Testis (tissue), 3 donors: ENCODE results near the gene HLA-E. TPM values are rescaled to one million over a fixed set of nuclear protein-coding genes. Genes with fewer than 3 reads are reported as not detected.
A peak's percentile ranks its signal among the peaks of the same experiment; 100 is the strongest.

Experiments used
- DNase-seq: peaks from one replicate; pipeline ENCODE4 v3.0.0-alpha.2; 2019
- H3K27ac ChIP-seq, 2 donors: fragments of 200-600 bp; sonication (generic); one replicate each; pipeline ENCODE4 v1.5.1; 2019
- H3K27me3 ChIP-seq: fragments of 200-600 bp; sonication (generic); one replicate; pipeline ENCODE4 v1.5.1; 2019
- H3K36me3 ChIP-seq: fragments of 200-600 bp; sonication (generic); one replicate; pipeline ENCODE4 v1.5.1; 2017; ENCODE audit warnings: low read depth; ENCODE audit errors: missing control alignments
- H3K4me1 ChIP-seq: fragments of 200-600 bp; sonication (generic); one replicate; pipeline ENCODE4 v1.5.1; 2019
- H3K4me3 ChIP-seq, 2 donors: fragments of 200-600 bp; sonication (generic); one replicate each; pipeline ENCODE4 v1.5.1; 2017 to 2019
- H3K9me3 ChIP-seq: fragments of 200-600 bp; sonication (generic); one replicate; pipeline ENCODE4 v1.5.1; 2017
- CTCF ChIP-seq, 3 experiments: fragments of 450-650 bp in 2 of 3; fragments of 200-600 bp in 1 of 3; sonication (generic) in 1 of 3; IDR thresholded peaks; one replicate each; pipeline ENCODE4 v1.5.1; 2016 to 2019; ENCODE audit warnings: antibody characterized with exemption in 3 of 3, mild to moderate bottlenecking in 2 of 3, moderate library complexity in 1 of 3
- POLR2A ChIP-seq: fragments of 450-650 bp; IDR thresholded peaks from one replicate; pipeline ENCODE4 v1.6.1; 2017; ENCODE audit warnings: antibody characterized with exemption, mild to moderate bottlenecking, moderate library complexity
- WGBS, 2 donors: methylation state at CpG; one replicate each; pipeline ENCODE4 v1.1.5; 2018; 5-methylcytosine and 5-hydroxymethylcytosine counted together
- intact Hi-C: fragments of 100-400 bp; cut with DNase I; formaldehyde crosslinking; loops from one replicate; pipeline ENCODE4 v1.15.1; 2023; ENCODE audit warnings: low total_unique reads
- polyA plus RNA-seq: library from polyadenylated mRNA; stranded (reverse); fragments of 350-450 nt; fragmentation: Illumina TruSeq; extraction: RNeasy Lipid Tissue Mini Kit (QIAGEN cat#74804); gene quantifications from one replicate; pipeline ENCODE4 v1.2.3, GENCODE V29; 2014; ENCODE audit warnings: low read depth, low replicate concordance; ENCODE audit not compliant: insufficient read depth
- total RNA-seq, 2 donors: library from RNA; depleted of rRNA; stranded (reverse); fragments of >200 nt; gene quantifications; one replicate each; pipeline ENCODE4 v1.2.3, GENCODE V29; 2016

The HLA-E gene
- total and polyA plus RNA-seq, 3 donors from 2014 or later: 90.2 to 253 (median 145) TPM

DNA sequence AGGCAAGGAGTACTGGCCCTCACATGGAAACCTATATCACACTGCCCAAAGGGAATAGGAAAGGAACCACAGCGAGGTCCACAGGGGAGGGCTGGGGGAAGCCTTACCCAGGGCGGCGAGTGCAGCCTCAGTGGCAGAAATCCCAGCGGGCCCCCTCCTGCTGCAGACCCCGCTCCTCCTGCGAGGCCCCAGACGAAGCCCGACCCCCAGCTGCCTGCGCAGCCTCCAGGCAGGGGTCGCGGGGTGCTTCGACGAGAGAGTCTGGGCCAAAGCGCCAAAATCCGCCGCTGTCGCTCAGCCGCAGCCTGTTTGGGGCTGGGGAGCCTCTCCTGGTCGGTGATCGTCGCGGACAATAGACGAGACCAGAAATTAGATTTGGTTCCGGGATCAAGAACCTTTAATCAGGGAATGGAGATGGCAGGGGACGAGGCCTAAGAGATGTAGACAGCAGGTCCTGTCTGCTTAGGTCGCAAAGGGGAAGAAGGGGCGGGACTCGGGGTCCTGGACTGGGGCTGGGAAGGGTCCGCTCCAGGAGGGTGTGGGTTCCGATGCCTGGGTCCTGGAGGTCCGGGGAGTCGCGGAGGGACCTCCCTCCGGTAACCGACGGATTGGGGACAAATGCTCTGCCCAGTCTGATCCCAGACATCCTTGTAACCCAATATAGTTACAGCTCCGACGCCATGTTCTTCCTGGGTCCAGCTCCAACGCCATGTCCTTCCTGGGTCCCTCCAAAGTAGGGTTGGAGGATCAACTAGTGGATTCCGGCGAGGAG lies 36.4 kb upstream of the HLA-E start:
- WGBS, 2 donors: 26 to 43% methylated on average over 29 to 41 of the region's 41 CpGs
- TF ChIP-seq CTCF (IDR thresholded peaks at IDR 0.05) (no peak), POLR2A (no peak)
- intact Hi-C loops: no loop called here
- Histone ChIP-seq H3K9me3 (no peaks in the 10 kb centered on the region), H3K4me3 (no peak overlapping the region), H3K27ac (no peak overlapping the region), H3K27me3 (no peaks in the 10 kb centered on the region), H3K36me3 (no peaks in the 10 kb centered on the region), H3K4me1 (peaks cover 10% of the 10 kb centered on the region)
- no peak for DNase-seq

GRCh38 chr6:30453508-30454116 lies 35.7 kb upstream of the HLA-E start:
- H3K4me1 ChIP-seq: peaks cover 10% of the 10 kb centered on the region
- intact Hi-C loops: no loop called here
- 1 to 9% methylated on average over 21 to 26 of the region's 26 CpGs for WGBS, 2 donors
- H3K9me3 ChIP-seq: no peaks in the 10 kb centered on the region
- TF ChIP-seq POLR2A (no peak), CTCF (IDR thresholded peaks at IDR 0.05) (peak; percentile 61 to 74 (median 64))
- H3K27me3 ChIP-seq: no peaks in the 10 kb centered on the region
- DNase-seq: peak; percentile 96
- H3K4me3 ChIP-seq: no peak overlapping the region
- no peak overlapping the region for H3K27ac ChIP-seq
- H3K36me3 ChIP-seq: no peaks in the 10 kb centered on the region

DNA sequence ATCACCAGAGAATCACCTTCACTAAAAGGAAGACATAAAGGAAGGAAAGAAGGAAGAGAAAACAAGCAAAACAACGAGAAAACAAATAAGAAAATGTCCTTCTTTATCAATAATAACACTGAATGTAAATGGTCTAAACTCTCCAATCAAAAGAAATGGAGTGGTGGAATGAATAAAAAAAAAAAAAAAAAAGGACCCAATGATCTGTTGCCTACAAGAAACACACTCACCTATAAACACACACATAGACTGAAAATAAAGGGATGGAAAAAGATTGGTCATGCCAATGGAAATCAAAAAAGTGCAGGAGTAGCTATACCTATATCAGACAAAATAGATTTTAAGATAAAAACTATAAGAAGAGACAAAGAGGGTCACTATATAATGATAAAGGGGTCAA lies 30.2 kb upstream of the HLA-E start:
- no peak overlapping the region for H3K4me3 ChIP-seq
- H3K27me3 ChIP-seq: no peaks in the 10 kb centered on the region
- H3K27ac ChIP-seq: no peak overlapping the region
- no peaks in the 10 kb centered on the region for H3K9me3 ChIP-seq
- H3K4me1 ChIP-seq: peaks cover 6% of the 10 kb centered on the region
- no peak for TF ChIP-seq POLR2A
- no peak for TF ChIP-seq CTCF (IDR thresholded peaks at IDR 0.05)
- intact Hi-C loops: no loop called here
- DNase-seq: no peak
- no peaks in the 10 kb centered on the region for H3K36me3 ChIP-seq
- 38 to 60% methylated on average over 1 of the region's 1 CpG for WGBS, 2 donors

- H3K9me3 ChIP-seq: no peaks in the 10 kb centered on the region
- peaks cover 9% of the 10 kb centered on the region for H3K4me1 ChIP-seq
- intact Hi-C loops: no loop called here
- H3K36me3 ChIP-seq: no peaks in the 10 kb centered on the region
- H3K4me3 ChIP-seq: no peak overlapping the region
- no peaks in the 10 kb centered on the region for H3K27me3 ChIP-seq
- WGBS, 2 donors: 78 to 81% methylated on average over 5 of the region's 5 CpGs
- no peak for DNase-seq
- TF ChIP-seq POLR2A: no peak
- TF ChIP-seq CTCF (IDR thresholded peaks at IDR 0.05): no peak
- H3K27ac ChIP-seq: no peak overlapping the region
Observed at GRCh38 chr6:30461055-30461454, 28.3 kb upstream of the HLA-E start.
